Prostate gland (tissue), 2 donors: Measurements from ENCODE around the gene MAD1L1. TPM values are rescaled to one million over a fixed set of nuclear protein-coding genes. Genes with fewer than 3 reads are reported as not detected.

Source experiments
- DNase-seq: peaks from one replicate; pipeline ENCODE4 v3.0.0-alpha.2; 2019; ENCODE audit warnings: low spot score
- H3K27ac ChIP-seq, 2 donors: fragments of 200-600 bp; sonication (generic); 2 replicates each; pipeline ENCODE4 v1.5.1; 2017 to 2019
- H3K27me3 ChIP-seq: fragments of 200-600 bp; sonication (generic); replicated peaks from 2 replicates; pipeline ENCODE4 v1.5.1; 2019; ENCODE audit not compliant: insufficient read depth
- H3K36me3 ChIP-seq, 2 donors: fragments of 200-600 bp; sonication (generic); 1 replicate in 1 of 2; 2 replicates in 1 of 2; pipeline versions ENCODE4 v1.5.1 to v1.8.1; 2017 to 2019
- H3K4me1 ChIP-seq: fragments of 200-600 bp; sonication (generic); replicated peaks from 2 replicates; pipeline ENCODE4 v1.5.1; 2019
- H3K4me3 ChIP-seq, 2 donors: fragments of 200-600 bp; sonication (generic); 2 replicates each; pipeline ENCODE4 v1.5.1; 2017 to 2019
- H3K9me3 ChIP-seq: fragments of 200-600 bp; sonication (generic); 2 replicates; pipeline ENCODE4 v1.5.1; 2017
- CTCF ChIP-seq, 4 experiments: fragments of 200-600 bp in 2 of 4; fragments of 450-650 bp in 2 of 4; sonication (generic) in 2 of 4; IDR thresholded peaks; 1 replicate in 3 of 4; 2 replicates in 1 of 4; pipeline ENCODE4 v1.5.1; 2016 to 2019; ENCODE audit warnings: antibody characterized with exemption in 4 of 4, mild to moderate bottlenecking in 2 of 4, moderate library complexity in 2 of 4
- POLR2A ChIP-seq: fragments of 450-650 bp; IDR thresholded peaks from one replicate; pipeline ENCODE4 v1.6.1; 2016; ENCODE audit warnings: antibody characterized with exemption, mild to moderate bottlenecking
- POLR2AphosphoS5 ChIP-seq: sonication (generic); formaldehyde crosslinking; IDR thresholded peaks from one replicate; pipeline ENCODE4 v1.6.1; 2017; ENCODE audit warnings: antibody characterized with exemption
- WGBS: methylation state at CpG from one replicate; pipeline ENCODE4 v1.1.5; 2018; 5-methylcytosine and 5-hydroxymethylcytosine counted together
- intact Hi-C: fragments of 100-400 bp; cut with DNase I; formaldehyde crosslinking; loops from one replicate; pipeline ENCODE4 v1.14.2; 2022
- total RNA-seq, 2 donors: library from RNA; depleted of rRNA; stranded (reverse); fragments of >200 nt; gene quantifications; one replicate each; pipeline ENCODE4 v1.1.0, GENCODE V29; 2016

Gene MAD1L1
- total RNA-seq, 2 donors from 2014 or later: 79.3 to 91.9 TPM

GRCh38 chr7:1855725-1856160, 377.0 kb downstream of the MAD1L1 start:
- intact Hi-C loops: no loop called here
- Histone ChIP-seq H3K36me3 (no peaks in the 10 kb centered on the region), H3K27ac (no peak overlapping the region), H3K27me3 (no peaks in the 10 kb centered on the region), H3K9me3 (no peaks in the 10 kb centered on the region), H3K4me1 (no peaks in the 10 kb centered on the region), H3K4me3 (no peak overlapping the region)
- TF ChIP-seq CTCF (IDR thresholded peaks at IDR 0.05) (no peak), POLR2AphosphoS5 (no peak), POLR2A (no peak)
- DNase-seq: no peak
- 89% methylated on average over 14 of the region's 14 CpGs for WGBS

GRCh38 chr7:1854866-1855724, 377.6 kb downstream of the MAD1L1 start:
- Histone ChIP-seq H3K27me3 (no peaks in the 10 kb centered on the region), H3K4me3 (no peak overlapping the region), H3K9me3 (no peaks in the 10 kb centered on the region), H3K36me3 (no peaks in the 10 kb centered on the region), H3K4me1 (no peaks in the 10 kb centered on the region), H3K27ac (no peak overlapping the region)
- TF ChIP-seq CTCF (IDR thresholded peaks at IDR 0.05): no peak
- TF ChIP-seq POLR2A: no peak
- no peak for TF ChIP-seq POLR2AphosphoS5
- intact Hi-C loops: no loop called here
- no peak for DNase-seq
- WGBS: 92% methylated on average over 40 of the region's 41 CpGs

GRCh38 chr7:1853986-1854865, 378.5 kb downstream of the MAD1L1 start:
- Histone ChIP-seq H3K4me1 (no peaks in the 10 kb centered on the region), H3K4me3 (no peak overlapping the region), H3K36me3 (no peaks in the 10 kb centered on the region), H3K9me3 (no peaks in the 10 kb centered on the region), H3K27me3 (no peaks in the 10 kb centered on the region), H3K27ac (no peak overlapping the region)
- TF ChIP-seq POLR2A (no peak), POLR2AphosphoS5 (no peak), CTCF (IDR thresholded peaks at IDR 0.05) (no peak)
- intact Hi-C loops: no loop called here
- WGBS: 83% methylated on average over 38 of the region's 38 CpGs
- DNase-seq: no peak

GRCh38 chr7:1853431-1853985, 379.2 kb downstream of the MAD1L1 start:
- Histone ChIP-seq H3K4me1 (no peaks in the 10 kb centered on the region), H3K36me3 (no peaks in the 10 kb centered on the region), H3K27me3 (no peaks in the 10 kb centered on the region), H3K9me3 (no peaks in the 10 kb centered on the region), H3K27ac (no peak overlapping the region), H3K4me3 (no peak overlapping the region)
- DNase-seq: no peak
- intact Hi-C loops: no loop called here
- TF ChIP-seq POLR2AphosphoS5 (no peak), CTCF (IDR thresholded peaks at IDR 0.05) (no peak), POLR2A (no peak)
- WGBS: 82% methylated on average over 18 of the region's 18 CpGs
